GM12878 (cell line): ENCODE data around the gene SPINT2. TPM values are rescaled to one million over a fixed set of nuclear protein-coding genes. Genes with fewer than 3 reads are reported as not detected.

Source experiments
- ATAC-seq: fragments of 200-7000 bp; cut with Tn5 transposase; 3 replicates; pipeline ENCODE4 v1.9.1; 2020; ENCODE audit warnings: mild to moderate bottlenecking, moderate library complexity
- BruUV-seq: library from RNA; stranded (reverse); fragments of 400-500 nt; replicated peaks from 2 replicates; lab custom pipeline; 2021; lab: Mats Ljungman, UMichigan
- CTCF ChIA-PET: fragments of 300-600 bp; sonication (Branson Sonifier 250); formaldehyde crosslinking; extraction: SDS; loops from one replicate; lab custom pipeline; 2021; ENCODE audit warnings: inconsistent platforms; lab: Yijun Ruan, JAX
- POLR2A ChIA-PET: fragments of 350-600 bp; formaldehyde crosslinking; extraction: SDS; loops from one replicate; lab custom pipeline; 2021; ENCODE audit warnings: inconsistent platforms; lab: Charles Lee
- RAD21 ChIA-PET: fragments of 300-600 bp; sonication (Branson Sonifier 250); formaldehyde crosslinking; loops from one replicate; lab custom pipeline; 2023; ENCODE audit warnings: antibody characterized with exemption; ENCODE audit not compliant: unreplicated experiment; lab: Charles Lee
- SMC1A ChIA-PET: fragments of 300-600 bp; sonication (Branson Sonifier 250); formaldehyde crosslinking; loops from one replicate; lab custom pipeline; 2023; ENCODE audit not compliant: unreplicated experiment, uncharacterized antibody; lab: Charles Lee
- DNase-seq: peaks from one replicate; pipeline ENCODE4 v3.0.0-alpha.2; 2011; ENCODE audit warnings: low read depth, low spot score
- FAIRE-seq: peaks from 3 replicates; lab custom pipeline; 2011; peaks lifted over from hg19 to GRCh38; lab: Jason Lieb, UNC
- H2AFZ ChIP-seq: 2 replicates; pipeline ENCODE4 v1.6.0; 2011; ENCODE audit warnings: low read depth, low read length, control low read depth; ENCODE audit not compliant: control insufficient read depth
- H3K27ac ChIP-seq: 2 replicates; pipeline ENCODE4 v1.5.1; 2011; ENCODE audit warnings: control low read depth; ENCODE audit not compliant: control insufficient read depth, insufficient read depth
- H3K27me3 ChIP-seq, 2 experiments: replicated peaks in 1 of 2; 2 replicates each; pipeline versions ENCODE4 v1.6.0 to v1.6.1; 2011; ENCODE audit warnings: low read length in 1 of 2; ENCODE audit not compliant: control insufficient read depth in 2 of 2, insufficient read depth in 2 of 2
- H3K36me3 ChIP-seq, 2 experiments: 2 replicates each; pipeline ENCODE4 v1.5.1; 2011; ENCODE audit warnings: low read length in 1 of 2; ENCODE audit not compliant: control insufficient read depth in 2 of 2, insufficient read depth in 2 of 2
- H3K4me1 ChIP-seq: 2 replicates; pipeline ENCODE4 v1.6.1; 2011; ENCODE audit warnings: mild to moderate bottlenecking, low read length, moderate library complexity, mixed read lengths; ENCODE audit not compliant: control insufficient read depth, insufficient read depth
- H3K4me2 ChIP-seq: 2 replicates; pipeline ENCODE4 v1.6.0; 2011; ENCODE audit warnings: control low read depth; ENCODE audit not compliant: control insufficient read depth, insufficient read depth
- H3K4me3 ChIP-seq: fragments of 200-600 bp; sonication (generic); 2 replicates; pipeline ENCODE4 v1.5.1; 2016
- H3K79me2 ChIP-seq: 2 replicates; pipeline ENCODE4 v1.6.0; 2011; ENCODE audit warnings: low read length; ENCODE audit not compliant: control insufficient read depth, insufficient read depth
- H3K9ac ChIP-seq: 2 replicates; pipeline ENCODE4 v1.8.0; 2011; ENCODE audit warnings: low read length, control low read depth, mixed read lengths; ENCODE audit not compliant: control insufficient read depth, insufficient read depth
- H3K9me3 ChIP-seq: replicated peaks from 3 replicates; pipeline ENCODE4 v1.5.1; 2011; ENCODE audit warnings: mild to moderate bottlenecking, low read length; ENCODE audit not compliant: control insufficient read depth, insufficient read depth
- H4K20me1 ChIP-seq: 2 replicates; pipeline ENCODE4 v1.6.0; 2011; ENCODE audit not compliant: control insufficient read depth, insufficient read depth
- ATF2 ChIP-seq: IDR thresholded peaks from 2 replicates; pipeline ENCODE4 v1.6.1; 2012; ENCODE audit warnings: low read length, inconsistent platforms
- ATF3 ChIP-seq: IDR thresholded peaks from 2 replicates; pipeline ENCODE4 v1.6.1; 2011; ENCODE audit warnings: low read depth, mild to moderate bottlenecking, low read length, moderate library complexity, borderline replicate concordance; ENCODE audit errors: extremely low read depth
- BMI1 ChIP-seq: fragments of 450-650 bp; IDR thresholded peaks from 2 replicates; pipeline ENCODE4 v1.6.1; 2016; ENCODE audit warnings: mild to moderate bottlenecking, moderate library complexity, borderline replicate concordance
- BRCA1 ChIP-seq: IDR thresholded peaks from 2 replicates; pipeline ENCODE4 v1.6.1; 2011; ENCODE audit warnings: low read depth, low read length, improper control_type of control experiment
- CHD1 ChIP-seq: IDR thresholded peaks from 2 replicates; pipeline ENCODE4 v1.6.1; 2012; ENCODE audit warnings: low read depth, low read length, improper control_type of control experiment
- CREM ChIP-seq: IDR thresholded peaks from 2 replicates; pipeline ENCODE4 v1.6.1; 2014; ENCODE audit warnings: antibody characterized with exemption, low read depth
- E2F4 ChIP-seq: IDR thresholded peaks from 2 replicates; pipeline ENCODE4 v1.6.1; 2012; ENCODE audit warnings: low read depth, low read length, improper control_type of control experiment
- ETV6 ChIP-seq, 2 experiments: fragments of 450-650 bp in 1 of 2; IDR thresholded peaks in 1 of 2; conservative IDR thresholded peaks in 1 of 2; 2 replicates each; pipeline ENCODE4 v1.6.1; 2014; ENCODE audit warnings: antibody characterized with exemption in 1 of 2, borderline replicate concordance in 1 of 2, low read depth in 1 of 2, mild to moderate bottlenecking in 1 of 2, moderate library complexity in 1 of 2
- EZH2 ChIP-seq: IDR thresholded peaks from 2 replicates; pipeline ENCODE4 v1.6.1; 2012; ENCODE audit warnings: low read depth, mild to moderate bottlenecking, control low read depth, inconsistent platforms, low read length, borderline replicate concordance; ENCODE audit not compliant: control insufficient read depth
- KAT2A ChIP-seq: conservative IDR thresholded peaks from 2 replicates; pipeline ENCODE4 v1.6.1; 2011; ENCODE audit warnings: low read depth, low read length; ENCODE audit not compliant: control insufficient read depth
- LARP7 ChIP-seq: fragments of 450-650 bp; IDR thresholded peaks from 2 replicates; pipeline ENCODE4 v1.6.1; 2017; ENCODE audit warnings: mild to moderate bottlenecking
- MEF2B ChIP-seq: fragments of 450-650 bp; IDR thresholded peaks from 2 replicates; pipeline ENCODE4 v1.6.1; 2018; ENCODE audit warnings: mild to moderate bottlenecking, moderate library complexity; ENCODE audit not compliant: partially characterized antibody, poor library complexity, severe bottlenecking
- NRF1 ChIP-seq: conservative IDR thresholded peaks from 2 replicates; pipeline ENCODE4 v1.6.1; 2011; ENCODE audit warnings: mild to moderate bottlenecking, low read depth, low read length, improper control_type of control experiment
- PML ChIP-seq: IDR thresholded peaks from 2 replicates; pipeline ENCODE4 v1.6.1; 2012; ENCODE audit warnings: low read length, inconsistent platforms
- POLR2AphosphoS5 ChIP-seq: IDR thresholded peaks from 2 replicates; pipeline ENCODE4 v1.6.1; 2011; ENCODE audit warnings: mild to moderate bottlenecking, low read length, inconsistent platforms
- RB1 ChIP-seq: fragments of 450-650 bp; formaldehyde crosslinking; IDR thresholded peaks from 2 replicates; pipeline ENCODE4 v1.6.1; 2017; ENCODE audit warnings: mild to moderate bottlenecking, borderline replicate concordance
- SIN3A ChIP-seq: IDR thresholded peaks from 2 replicates; pipeline ENCODE4 v1.6.1; 2012; ENCODE audit warnings: low read depth, low read length, improper control_type of control experiment
- SUPT20H ChIP-seq: IDR thresholded peaks from 2 replicates; pipeline ENCODE4 v1.6.1; 2011; ENCODE audit warnings: low read depth, mild to moderate bottlenecking, low read length, moderate library complexity, borderline replicate concordance; ENCODE audit not compliant: control insufficient read depth
- TAF1 ChIP-seq: IDR thresholded peaks from 2 replicates; pipeline ENCODE4 v1.6.1; 2011; ENCODE audit warnings: mild to moderate bottlenecking, low read depth, low read length, borderline replicate concordance
- TBL1XR1 ChIP-seq: IDR thresholded peaks from 2 replicates; pipeline ENCODE4 v1.6.1; 2012; ENCODE audit warnings: low read depth, low read length, improper control_type of control experiment
- ZNF207 ChIP-seq: fragments of 450-650 bp; IDR thresholded peaks from 2 replicates; pipeline ENCODE4 v1.6.1; 2014; ENCODE audit warnings: antibody characterized with exemption, mild to moderate bottlenecking, borderline replicate concordance
- ZNF274 ChIP-seq: IDR thresholded peaks from one replicate; pipeline ENCODE4 v1.8.0; 2011; ENCODE audit not compliant: insufficient read length, insufficient read depth
- ZNF384 ChIP-seq: IDR thresholded peaks from 2 replicates; pipeline ENCODE4 v1.6.1; 2012; ENCODE audit warnings: low read depth, mild to moderate bottlenecking, low read length, improper control_type of control experiment, borderline replicate concordance
- in situ Hi-C: fragments of 300-500 bp; cut with MboI; formaldehyde crosslinking; loops from 9 replicates; pipeline ENCODE4 v1.14.3; 2018; ENCODE audit warnings: mixed read lengths
- intact Hi-C: fragments of 100-400 bp; cut with micrococcal nuclease; formaldehyde crosslinking; loops from one replicate; pipeline ENCODE4 v1.14.2; 2022; ENCODE audit not compliant: unreplicated experiment
- polyA plus RNA-seq, 11 experiments: library from polyadenylated mRNA; depleted of rRNA in 4 of 11; unstranded in 6 of 11; stranded (reverse) in 5 of 11; fragments of >200 nt; fragmentation: Nextera tagmentation in 4 of 11; fragmentation: Illumina TruSeq in 1 of 11; extraction: Ambion mirVana in 4 of 11; extraction: Trizol in 1 of 11; gene quantifications; 1 replicate in 1 of 11; 2 replicates in 10 of 11; pipeline versions ENCODE4 v1.2.1 to v1.2.3, GENCODE V29; 2011 to 2016; ENCODE audit warnings: inconsistent platforms in 2 of 11, missing spikeins in 2 of 11, low read depth in 1 of 11
- total RNA-seq, 4 experiments: library from RNA; depleted of rRNA in 3 of 4; stranded (reverse); fragments of >200 nt in 3 of 4; fragmentation: Illumina TruSeq in 1 of 4; extraction: Trizol in 1 of 4; gene quantifications; 2 replicates each; pipeline versions ENCODE4 v1.2.1 to v1.2.3, GENCODE V29; 2013 to 2021

Gene SPINT2
- total and polyA plus RNA-seq, 10 of the 15 experiments (the other 5 are each of a cell fraction or from before 2014, with no cell fraction given), result 0.15 to 26.5 (median 17.5) TPM

GRCh38 chr19:38248421-38248820, 16.0 kb upstream of the SPINT2 start (continued):
- TF ChIP-seq ATF2 (no peak), CHD1 (no peak), NRF1 (no peak)

- no peaks in the 10 kb centered on the region for H3K79me2 ChIP-seq
- no peak for ATAC-seq
- intact Hi-C loops (no loop called here), in situ Hi-C loops (no loop called here)
- FAIRE-seq, result no peak
- RAD21 ChIA-PET, result no interaction called here
- BruUV-seq, result no TSS peak
- SMC1A ChIA-PET, result interaction anchor here (0.8 kb wide), 1 partner anchor 9 kb away, joined by 3 read pairs; no protein-coding TSS in a partner anchor
- no peak overlapping the region for H3K9ac ChIP-seq
- H2AFZ ChIP-seq, result no peak overlapping the region
- DNase-seq, result no peak
- CTCF ChIA-PET, result no interaction called here
- POLR2A ChIA-PET, result no interaction called here
- H3K9me3 ChIP-seq, result no peaks in the 10 kb centered on the region
- no peaks in the 10 kb centered on the region for H3K4me1 ChIP-seq
- H3K27ac ChIP-seq, result no peak overlapping the region
- TF ChIP-seq ZNF274, result no peak
- TF ChIP-seq LARP7, result no peak
- TF ChIP-seq E2F4, result no peak
- TF ChIP-seq TBL1XR1, result no peak
- no peak for TF ChIP-seq PML
- no peak for TF ChIP-seq BMI1
- no peak for TF ChIP-seq MEF2B
- no peak for TF ChIP-seq POLR2AphosphoS5
- TF ChIP-seq KAT2A, result no peak
- TF ChIP-seq TAF1, result no peak
- no peak for TF ChIP-seq SUPT20H
- TF ChIP-seq SIN3A, result no peak
- TF ChIP-seq ZNF207, result no peak
- TF ChIP-seq BRCA1, result no peak
- no peak for TF ChIP-seq RB1
- no peak for TF ChIP-seq CREM
- no peak for TF ChIP-seq ZNF384
- TF ChIP-seq ETV6 (conservative IDR thresholded peaks at IDR 0.05 in 1 of 2, IDR thresholded peaks at IDR 0.05 in 1 of 2; ENCODE audit: borderline replicate concordance in 1 of 2, low read depth in 1 of 2), result no peak
- no peak for TF ChIP-seq ATF3
- TF ChIP-seq EZH2, result no peak
- TF ChIP-seq, all 136 proteins: peak for 0
- H4K20me1 ChIP-seq, result no peaks in the 10 kb centered on the region
- no peak overlapping the region for H3K4me2 ChIP-seq
- no peak overlapping the region for H3K4me3 ChIP-seq
- H3K36me3 ChIP-seq, result no peaks in the 10 kb centered on the region
- H3K27me3 ChIP-seq, result peaks cover 0 to 2% of the 10 kb centered on the region in 2 experiments; a peak in 3 of 4 replicates
These were observed 13.9 kb upstream of the SPINT2 start for GRCh38 chr19:38250428-38250820.
